ENCODE data around the gene CA12.

CA12 gene

DNA sequence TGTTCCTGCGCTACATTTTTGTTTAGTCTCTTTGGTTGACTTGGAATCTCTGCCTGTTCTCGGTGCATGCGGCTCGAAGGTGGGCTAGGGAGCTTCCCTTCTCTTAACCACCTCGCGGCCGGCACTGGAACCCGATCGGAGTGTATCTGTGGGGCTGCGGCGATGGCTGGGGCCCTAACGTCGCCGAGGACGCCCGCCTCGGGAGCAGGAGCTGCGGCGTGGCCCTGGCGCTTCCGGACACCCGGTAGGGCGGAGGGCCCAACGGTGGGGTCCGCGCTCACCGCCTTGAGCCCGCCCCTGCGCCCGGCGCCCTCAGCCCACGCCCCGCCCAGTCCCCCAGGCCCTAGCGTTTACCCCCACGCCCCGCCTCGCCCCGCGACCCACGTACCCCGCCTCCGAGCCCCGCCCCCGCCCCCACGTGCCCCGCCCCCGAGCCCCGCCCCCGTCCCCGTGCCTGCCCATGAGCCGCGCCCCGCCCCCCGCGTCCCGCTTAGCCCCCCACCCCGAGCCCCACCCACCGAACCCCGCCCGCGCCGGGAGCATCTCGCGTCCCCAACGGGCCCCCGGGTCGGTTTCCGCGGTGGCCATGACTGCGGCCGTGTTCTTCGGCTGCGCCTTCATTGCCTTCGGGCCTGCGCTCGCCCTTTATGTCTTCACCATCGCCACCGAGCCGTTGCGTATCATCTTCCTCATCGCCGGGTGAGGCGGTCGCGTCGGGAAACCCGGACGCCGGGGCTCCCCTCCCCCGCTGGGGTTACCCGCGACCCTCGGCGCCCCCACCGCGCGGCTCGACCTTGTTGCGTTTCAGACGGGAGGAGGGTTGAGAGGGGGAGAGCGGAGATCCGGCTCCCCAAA is 104.4 kb downstream of the CA12 start, which contains the start of gene APH1B:
Gene APH1B, plus strand, starts transcription at position 568 of the 855 bp plus-strand sequence. Its CDS starts 19 bp downstream, at position 587.
- peak; percentile 92 for ATAC-seq
- TF ChIP-seq ZFP30 (CRISPR knock-in tag; IDR thresholded peaks at IDR 0.05) = no peak
- no peak for TF ChIP-seq ZNF8 (CRISPR knock-in tag; IDR thresholded peaks at IDR 0.05)
- TF ChIP-seq ARNTL (CRISPR knock-in tag; IDR thresholded peaks at IDR 0.05; ENCODE audit: borderline replicate concordance, low read depth) = no peak
- no peak for TF ChIP-seq BACH2 (CRISPR knock-in tag; IDR thresholded peaks at IDR 0.05; ENCODE audit: borderline replicate concordance)
- TF ChIP-seq, protein P1, sequence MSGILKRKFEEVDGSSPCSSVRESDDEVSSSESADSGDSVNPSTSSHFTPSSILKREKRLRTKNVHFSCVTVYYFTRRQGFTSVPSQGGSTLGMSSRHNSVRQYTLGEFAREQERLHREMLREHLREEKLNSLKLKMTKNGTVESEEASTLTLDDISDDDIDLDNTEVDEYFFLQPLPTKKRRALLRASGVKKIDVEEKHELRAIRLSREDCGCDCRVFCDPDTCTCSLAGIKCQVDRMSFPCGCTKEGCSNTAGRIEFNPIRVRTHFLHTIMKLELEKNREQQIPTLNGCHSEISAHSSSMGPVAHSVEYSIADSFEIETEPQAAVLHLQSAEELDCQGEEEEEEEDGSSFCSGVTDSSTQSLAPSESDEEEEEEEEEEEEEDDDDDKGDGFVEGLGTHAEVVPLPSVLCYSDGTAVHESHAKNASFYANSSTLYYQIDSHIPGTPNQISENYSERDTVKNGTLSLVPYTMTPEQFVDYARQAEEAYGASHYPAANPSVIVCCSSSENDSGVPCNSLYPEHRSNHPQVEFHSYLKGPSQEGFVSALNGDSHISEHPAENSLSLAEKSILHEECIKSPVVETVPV (CRISPR knock-in tag; IDR thresholded peaks at IDR 0.05) = no peak
- TF ChIP-seq ZFP3 (CRISPR knock-in tag; IDR thresholded peaks at IDR 0.05) = no peak
- TF ChIP-seq GLIS3 (CRISPR knock-in tag; IDR thresholded peaks at IDR 0.05) = no peak
- no peak for TF ChIP-seq TCF4 (CRISPR knock-in tag; IDR thresholded peaks at IDR 0.05; ENCODE audit: borderline replicate concordance)
- TF ChIP-seq ISL1 (CRISPR knock-in tag; IDR thresholded peaks at IDR 0.05) = no peak
- no peak for TF ChIP-seq ZNF565 (CRISPR knock-in tag; conservative IDR thresholded peaks at IDR 0.05; ENCODE audit: low read depth)

DNA sequence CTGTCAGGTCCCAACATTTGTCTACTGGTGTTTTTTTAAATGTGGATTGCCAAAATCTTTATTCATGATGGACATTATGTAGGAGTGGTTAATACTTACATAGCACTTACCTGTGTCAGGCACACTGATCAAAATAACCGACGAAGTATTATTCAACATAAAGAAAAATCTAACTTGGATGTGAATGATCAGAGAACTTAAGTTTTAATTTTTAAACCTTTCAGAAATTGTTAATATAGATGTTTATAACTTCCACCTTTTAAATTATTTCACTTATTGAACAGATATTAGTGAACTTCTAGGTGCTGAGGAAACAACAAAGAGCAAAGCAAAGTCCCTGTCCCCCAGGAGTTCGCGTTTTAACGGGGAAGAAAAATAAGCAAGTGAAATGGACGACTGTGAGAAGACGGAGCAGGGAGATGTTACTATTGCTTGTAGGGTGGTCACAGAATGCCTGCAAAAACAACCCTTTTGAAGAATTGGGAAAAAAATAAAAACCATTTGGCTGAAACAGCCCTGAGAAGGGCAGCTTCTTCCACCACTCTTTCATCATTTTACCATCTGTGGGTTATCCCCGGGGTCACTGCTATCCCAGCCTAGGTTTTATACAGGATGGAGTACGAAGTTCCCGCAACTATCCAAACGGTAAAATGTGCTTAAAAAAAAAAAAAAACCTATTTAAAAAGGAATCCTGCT is 105.2 kb downstream of the CA12 start:
- ATAC-seq = peak; percentile 56
- TF ChIP-seq ISL1 (CRISPR knock-in tag; IDR thresholded peaks at IDR 0.05) (no peak), ZNF8 (CRISPR knock-in tag; IDR thresholded peaks at IDR 0.05) (no peak), ESRRG (CRISPR knock-in tag; IDR thresholded peaks at IDR 0.05) (no peak), TCF4 (CRISPR knock-in tag; IDR thresholded peaks at IDR 0.05; ENCODE audit: borderline replicate concordance) (no peak), ZFP30 (CRISPR knock-in tag; IDR thresholded peaks at IDR 0.05) (no peak), ZFP3 (CRISPR knock-in tag; IDR thresholded peaks at IDR 0.05) (no peak), ZC3H10 (CRISPR knock-in tag; IDR thresholded peaks at IDR 0.05) (no peak), GLIS3 (CRISPR knock-in tag; IDR thresholded peaks at IDR 0.05) (no peak), ZNF70 (CRISPR knock-in tag; IDR thresholded peaks at IDR 0.05) (no peak), PPARA (CRISPR knock-in tag; IDR thresholded peaks at IDR 0.05; ENCODE audit: borderline replicate concordance) (no peak), CSDC2 (CRISPR knock-in tag; IDR thresholded peaks at IDR 0.05) (no peak)
- TF ChIP-seq, protein P2, sequence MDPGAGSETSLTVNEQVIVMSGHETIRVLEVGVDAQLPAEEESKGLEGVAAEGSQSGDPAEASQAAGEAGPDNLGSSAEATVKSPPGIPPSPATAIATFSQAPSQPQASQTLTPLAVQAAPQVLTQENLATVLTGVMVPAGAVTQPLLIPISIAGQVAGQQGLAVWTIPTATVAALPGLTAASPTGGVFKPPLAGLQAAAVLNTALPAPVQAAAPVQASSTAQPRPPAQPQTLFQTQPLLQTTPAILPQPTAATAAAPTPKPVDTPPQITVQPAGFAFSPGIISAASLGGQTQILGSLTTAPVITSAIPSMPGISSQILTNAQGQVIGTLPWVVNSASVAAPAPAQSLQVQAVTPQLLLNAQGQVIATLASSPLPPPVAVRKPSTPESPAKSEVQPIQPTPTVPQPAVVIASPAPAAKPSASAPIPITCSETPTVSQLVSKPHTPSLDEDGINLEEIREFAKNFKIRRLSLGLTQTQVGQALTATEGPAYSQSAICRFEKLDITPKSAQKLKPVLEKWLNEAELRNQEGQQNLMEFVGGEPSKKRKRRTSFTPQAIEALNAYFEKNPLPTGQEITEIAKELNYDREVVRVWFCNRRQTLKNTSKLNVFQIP (CRISPR knock-in tag; IDR thresholded peaks at IDR 0.05; ENCODE audit: borderline replicate concordance, low read depth) = no peak
- TF ChIP-seq, protein P3, sequence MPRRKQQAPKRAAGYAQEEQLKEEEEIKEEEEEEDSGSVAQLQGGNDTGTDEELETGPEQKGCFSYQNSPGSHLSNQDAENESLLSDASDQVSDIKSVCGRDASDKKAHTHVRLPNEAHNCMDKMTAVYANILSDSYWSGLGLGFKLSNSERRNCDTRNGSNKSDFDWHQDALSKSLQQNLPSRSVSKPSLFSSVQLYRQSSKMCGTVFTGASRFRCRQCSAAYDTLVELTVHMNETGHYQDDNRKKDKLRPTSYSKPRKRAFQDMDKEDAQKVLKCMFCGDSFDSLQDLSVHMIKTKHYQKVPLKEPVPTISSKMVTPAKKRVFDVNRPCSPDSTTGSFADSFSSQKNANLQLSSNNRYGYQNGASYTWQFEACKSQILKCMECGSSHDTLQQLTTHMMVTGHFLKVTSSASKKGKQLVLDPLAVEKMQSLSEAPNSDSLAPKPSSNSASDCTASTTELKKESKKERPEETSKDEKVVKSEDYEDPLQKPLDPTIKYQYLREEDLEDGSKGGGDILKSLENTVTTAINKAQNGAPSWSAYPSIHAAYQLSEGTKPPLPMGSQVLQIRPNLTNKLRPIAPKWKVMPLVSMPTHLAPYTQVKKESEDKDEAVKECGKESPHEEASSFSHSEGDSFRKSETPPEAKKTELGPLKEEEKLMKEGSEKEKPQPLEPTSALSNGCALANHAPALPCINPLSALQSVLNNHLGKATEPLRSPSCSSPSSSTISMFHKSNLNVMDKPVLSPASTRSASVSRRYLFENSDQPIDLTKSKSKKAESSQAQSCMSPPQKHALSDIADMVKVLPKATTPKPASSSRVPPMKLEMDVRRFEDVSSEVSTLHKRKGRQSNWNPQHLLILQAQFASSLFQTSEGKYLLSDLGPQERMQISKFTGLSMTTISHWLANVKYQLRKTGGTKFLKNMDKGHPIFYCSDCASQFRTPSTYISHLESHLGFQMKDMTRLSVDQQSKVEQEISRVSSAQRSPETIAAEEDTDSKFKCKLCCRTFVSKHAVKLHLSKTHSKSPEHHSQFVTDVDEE (CRISPR knock-in tag; IDR thresholded peaks at IDR 0.05) = no peak

DNA sequence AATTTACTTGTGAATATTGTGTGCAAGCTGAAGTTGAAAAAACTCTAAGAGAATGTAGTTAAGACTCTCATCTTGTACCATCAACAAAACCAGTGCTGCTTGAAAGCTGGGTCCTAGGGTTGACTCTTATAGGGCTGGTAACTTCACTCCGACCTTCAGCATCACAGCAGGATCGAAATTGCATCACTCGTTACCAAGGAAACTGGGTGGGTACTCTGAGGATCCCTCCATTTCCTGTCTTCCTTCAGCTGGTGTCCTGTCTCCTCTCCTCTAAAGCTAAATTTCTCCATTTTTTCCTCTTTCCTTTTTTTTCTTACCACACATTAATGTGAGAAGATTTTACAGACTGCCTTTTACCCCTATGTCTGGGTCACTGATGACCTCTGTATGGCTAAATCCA is 107.2 kb downstream of the CA12 start:
- ATAC-seq = no peak
- TF ChIP-seq, protein P3 (CRISPR knock-in tag; IDR thresholded peaks at IDR 0.05) = no peak
